ENCODE data around the gene FAM13A. TPM values are rescaled to one million over a fixed set of nuclear protein-coding genes. Genes with fewer than 3 reads are reported as not detected.

FAM13A gene
- polyA plus RNA-seq, 1 of the 3 experiments (the other 2 are of a cell fraction), result 0.67 TPM

DNA sequence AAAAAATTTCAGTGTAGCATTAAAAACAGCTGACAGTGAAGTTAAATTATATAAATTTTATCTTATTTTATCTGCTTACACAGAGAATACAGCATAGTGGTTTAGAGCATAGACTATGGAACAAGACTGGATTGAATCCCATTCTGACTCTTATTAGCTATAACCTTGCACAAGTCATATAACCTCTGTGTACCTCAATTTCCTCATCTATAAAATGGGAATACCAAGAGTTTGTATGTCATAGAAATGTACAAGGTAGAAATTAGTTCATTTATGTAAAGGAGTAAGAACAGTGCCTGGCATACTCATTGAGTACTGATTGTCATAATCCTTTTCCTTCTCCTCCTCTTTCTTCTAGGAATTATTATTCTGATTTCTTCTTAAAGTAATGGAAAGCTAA is 25.7 kb downstream of the FAM13A start:
- DNase-seq, result no peak
- Histone ChIP-seq H3K27me3 (ENCODE audit: insufficient read depth) (no peaks in the 10 kb centered on the region), H3K36me3 (replicated peaks in 1 of 2; ENCODE audit: control insufficient read depth in 1 of 2, insufficient read depth in 2 of 2, low read length in 1 of 2) (no peaks in the 10 kb centered on the region), H3K27ac (ENCODE audit: low read depth in 2 of 2, low read length in 1 of 2) (no peak overlapping the region), H4K20me1 (ENCODE audit: insufficient read depth) (no peaks in the 10 kb centered on the region), H3K9me3 (no peaks in the 10 kb centered on the region), H3K4me3 (ENCODE audit: low read depth in 2 of 2, low read length in 1 of 2) (no peak overlapping the region), H3F3A (replicated peaks; ENCODE audit: insufficient read depth) (no peaks in the 10 kb centered on the region), H3K79me2 (ENCODE audit: insufficient read depth) (no peaks in the 10 kb centered on the region), H3K4me1 (ENCODE audit: control insufficient read depth in 1 of 2, insufficient read depth in 2 of 2, low read depth in 1 of 2, low read length in 1 of 2) (no peaks in the 10 kb centered on the region), H3K4me2 (no peak overlapping the region), H3K9me2 (no peaks in the 10 kb centered on the region), H2AFZ (ENCODE audit: low read depth) (no peak overlapping the region), H3K9ac (no peak overlapping the region)
- TF ChIP-seq, protein P1, sequence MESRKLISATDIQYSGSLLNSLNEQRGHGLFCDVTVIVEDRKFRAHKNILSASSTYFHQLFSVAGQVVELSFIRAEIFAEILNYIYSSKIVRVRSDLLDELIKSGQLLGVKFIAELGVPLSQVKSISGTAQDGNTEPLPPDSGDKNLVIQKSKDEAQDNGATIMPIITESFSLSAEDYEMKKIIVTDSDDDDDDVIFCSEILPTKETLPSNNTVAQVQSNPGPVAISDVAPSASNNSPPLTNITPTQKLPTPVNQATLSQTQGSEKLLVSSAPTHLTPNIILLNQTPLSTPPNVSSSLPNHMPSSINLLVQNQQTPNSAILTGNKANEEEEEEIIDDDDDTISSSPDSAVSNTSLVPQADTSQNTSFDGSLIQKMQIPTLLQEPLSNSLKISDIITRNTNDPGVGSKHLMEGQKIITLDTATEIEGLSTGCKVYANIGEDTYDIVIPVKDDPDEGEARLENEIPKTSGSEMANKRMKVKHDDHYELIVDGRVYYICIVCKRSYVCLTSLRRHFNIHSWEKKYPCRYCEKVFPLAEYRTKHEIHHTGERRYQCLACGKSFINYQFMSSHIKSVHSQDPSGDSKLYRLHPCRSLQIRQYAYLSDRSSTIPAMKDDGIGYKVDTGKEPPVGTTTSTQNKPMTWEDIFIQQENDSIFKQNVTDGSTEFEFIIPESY (IDR thresholded peaks at IDR 0.05; ENCODE audit: borderline replicate concordance, low read depth), result no peak
- TF ChIP-seq YY1 (IDR thresholded peaks at IDR 0.05; ENCODE audit: low read depth) (no peak), FOSL2 (IDR thresholded peaks at IDR 0.05; ENCODE audit: borderline replicate concordance, low read depth) (no peak), JUND (IDR thresholded peaks at IDR 0.05) (no peak)
- TF ChIP-seq, protein P2, sequence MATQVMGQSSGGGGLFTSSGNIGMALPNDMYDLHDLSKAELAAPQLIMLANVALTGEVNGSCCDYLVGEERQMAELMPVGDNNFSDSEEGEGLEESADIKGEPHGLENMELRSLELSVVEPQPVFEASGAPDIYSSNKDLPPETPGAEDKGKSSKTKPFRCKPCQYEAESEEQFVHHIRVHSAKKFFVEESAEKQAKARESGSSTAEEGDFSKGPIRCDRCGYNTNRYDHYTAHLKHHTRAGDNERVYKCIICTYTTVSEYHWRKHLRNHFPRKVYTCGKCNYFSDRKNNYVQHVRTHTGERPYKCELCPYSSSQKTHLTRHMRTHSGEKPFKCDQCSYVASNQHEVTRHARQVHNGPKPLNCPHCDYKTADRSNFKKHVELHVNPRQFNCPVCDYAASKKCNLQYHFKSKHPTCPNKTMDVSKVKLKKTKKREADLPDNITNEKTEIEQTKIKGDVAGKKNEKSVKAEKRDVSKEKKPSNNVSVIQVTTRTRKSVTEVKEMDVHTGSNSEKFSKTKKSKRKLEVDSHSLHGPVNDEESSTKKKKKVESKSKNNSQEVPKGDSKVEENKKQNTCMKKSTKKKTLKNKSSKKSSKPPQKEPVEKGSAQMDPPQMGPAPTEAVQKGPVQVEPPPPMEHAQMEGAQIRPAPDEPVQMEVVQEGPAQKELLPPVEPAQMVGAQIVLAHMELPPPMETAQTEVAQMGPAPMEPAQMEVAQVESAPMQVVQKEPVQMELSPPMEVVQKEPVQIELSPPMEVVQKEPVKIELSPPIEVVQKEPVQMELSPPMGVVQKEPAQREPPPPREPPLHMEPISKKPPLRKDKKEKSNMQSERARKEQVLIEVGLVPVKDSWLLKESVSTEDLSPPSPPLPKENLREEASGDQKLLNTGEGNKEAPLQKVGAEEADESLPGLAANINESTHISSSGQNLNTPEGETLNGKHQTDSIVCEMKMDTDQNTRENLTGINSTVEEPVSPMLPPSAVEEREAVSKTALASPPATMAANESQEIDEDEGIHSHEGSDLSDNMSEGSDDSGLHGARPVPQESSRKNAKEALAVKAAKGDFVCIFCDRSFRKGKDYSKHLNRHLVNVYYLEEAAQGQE (IDR thresholded peaks at IDR 0.05; ENCODE audit: low read depth, low read length), result no peak
- ChIA-PET CTCF (interaction anchor here (1.6 to 2.8 kb wide), 3 partner anchors 213 to 325 kb away, joined by 3 to 12 read pairs (median 7); no protein-coding TSS in a partner anchor), POLR2A (no interaction called here)

GRCh38 chr4:89029591-89029990 is 27.4 kb downstream of the FAM13A start:
- POLR2A ChIA-PET, result no interaction called here
- no peak overlapping the region for H3K9ac ChIP-seq
- H3K27me3 ChIP-seq (ENCODE audit: insufficient read depth), result no peaks in the 10 kb centered on the region
- H3K4me3 ChIP-seq (ENCODE audit: low read depth in 2 of 2, low read length in 1 of 2), result no peak overlapping the region
- no peak for DNase-seq
- H3K79me2 ChIP-seq (ENCODE audit: insufficient read depth), result no peaks in the 10 kb centered on the region
- TF ChIP-seq RCOR1 (IDR thresholded peaks at IDR 0.05; ENCODE audit: low read length), result no peak
- TF ChIP-seq, protein P3, sequence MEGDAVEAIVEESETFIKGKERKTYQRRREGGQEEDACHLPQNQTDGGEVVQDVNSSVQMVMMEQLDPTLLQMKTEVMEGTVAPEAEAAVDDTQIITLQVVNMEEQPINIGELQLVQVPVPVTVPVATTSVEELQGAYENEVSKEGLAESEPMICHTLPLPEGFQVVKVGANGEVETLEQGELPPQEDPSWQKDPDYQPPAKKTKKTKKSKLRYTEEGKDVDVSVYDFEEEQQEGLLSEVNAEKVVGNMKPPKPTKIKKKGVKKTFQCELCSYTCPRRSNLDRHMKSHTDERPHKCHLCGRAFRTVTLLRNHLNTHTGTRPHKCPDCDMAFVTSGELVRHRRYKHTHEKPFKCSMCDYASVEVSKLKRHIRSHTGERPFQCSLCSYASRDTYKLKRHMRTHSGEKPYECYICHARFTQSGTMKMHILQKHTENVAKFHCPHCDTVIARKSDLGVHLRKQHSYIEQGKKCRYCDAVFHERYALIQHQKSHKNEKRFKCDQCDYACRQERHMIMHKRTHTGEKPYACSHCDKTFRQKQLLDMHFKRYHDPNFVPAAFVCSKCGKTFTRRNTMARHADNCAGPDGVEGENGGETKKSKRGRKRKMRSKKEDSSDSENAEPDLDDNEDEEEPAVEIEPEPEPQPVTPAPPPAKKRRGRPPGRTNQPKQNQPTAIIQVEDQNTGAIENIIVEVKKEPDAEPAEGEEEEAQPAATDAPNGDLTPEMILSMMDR (IDR thresholded peaks at IDR 0.05), result no peak
- TF ChIP-seq ELF1 (IDR thresholded peaks at IDR 0.05), result no peak
- no peak for TF ChIP-seq SMC3 (IDR thresholded peaks at IDR 0.05; ENCODE audit: low read depth, low read length)
- TF ChIP-seq MAX (IDR thresholded peaks at IDR 0.05; ENCODE audit: low read depth), result no peak
- no peak for TF ChIP-seq GABPA (IDR thresholded peaks at IDR 0.05; ENCODE audit: low read depth)
- TF ChIP-seq JUND (IDR thresholded peaks at IDR 0.05), result no peak
- no peak for TF ChIP-seq RAD21 (IDR thresholded peaks at IDR 0.05; ENCODE audit: low read length)
- TF ChIP-seq MXI1 (IDR thresholded peaks at IDR 0.05; ENCODE audit: low read depth, low read length), result no peak
- TF ChIP-seq MEF2A (IDR thresholded peaks at IDR 0.05; ENCODE audit: borderline replicate concordance, low read depth), result no peak
- TF ChIP-seq, protein P2 (IDR thresholded peaks at IDR 0.05; ENCODE audit: low read depth, low read length), result no peak
- TF ChIP-seq NFIC (IDR thresholded peaks at IDR 0.05; ENCODE audit: borderline replicate concordance), result no peak
- TF ChIP-seq EP300 (IDR thresholded peaks at IDR 0.05; ENCODE audit: borderline replicate concordance in 1 of 2, low read depth in 1 of 2, low read length in 1 of 2), result no peak
- H3K4me1 ChIP-seq (ENCODE audit: control insufficient read depth in 1 of 2, insufficient read depth in 2 of 2, low read depth in 1 of 2, low read length in 1 of 2), result no peaks in the 10 kb centered on the region
- H3K4me2 ChIP-seq, result no peak overlapping the region
- no peaks in the 10 kb centered on the region for H3K36me3 ChIP-seq (replicated peaks in 1 of 2; ENCODE audit: control insufficient read depth in 1 of 2, insufficient read depth in 2 of 2, low read length in 1 of 2)
- no peaks in the 10 kb centered on the region for H4K20me1 ChIP-seq (ENCODE audit: insufficient read depth)
- CTCF ChIA-PET, result interaction anchor here (2.6 to 2.8 kb wide), 2 partner anchors 211 to 322 kb away, joined by 7 to 12 read pairs; no protein-coding TSS in a partner anchor
- H3K9me3 ChIP-seq, result no peaks in the 10 kb centered on the region
- no peaks in the 10 kb centered on the region for H3K9me2 ChIP-seq
- no peak overlapping the region for H3K27ac ChIP-seq (ENCODE audit: low read depth in 2 of 2, low read length in 1 of 2)
- no peak overlapping the region for H2AFZ ChIP-seq (ENCODE audit: low read depth)
- H3F3A ChIP-seq (replicated peaks; ENCODE audit: insufficient read depth), result no peaks in the 10 kb centered on the region
- 89% methylated on average over 4 of the region's 4 CpGs for WGBS (ENCODE audit: low lambda C conversion rate)
